ENCODE results near the gene DPEP2.
"Not testable (repeated sequence)": the region's sequence is repeated elsewhere in the genome, so short reads cannot be mapped to it uniquely, and the experiment has no call there.

The DPEP2 gene

DNA sequence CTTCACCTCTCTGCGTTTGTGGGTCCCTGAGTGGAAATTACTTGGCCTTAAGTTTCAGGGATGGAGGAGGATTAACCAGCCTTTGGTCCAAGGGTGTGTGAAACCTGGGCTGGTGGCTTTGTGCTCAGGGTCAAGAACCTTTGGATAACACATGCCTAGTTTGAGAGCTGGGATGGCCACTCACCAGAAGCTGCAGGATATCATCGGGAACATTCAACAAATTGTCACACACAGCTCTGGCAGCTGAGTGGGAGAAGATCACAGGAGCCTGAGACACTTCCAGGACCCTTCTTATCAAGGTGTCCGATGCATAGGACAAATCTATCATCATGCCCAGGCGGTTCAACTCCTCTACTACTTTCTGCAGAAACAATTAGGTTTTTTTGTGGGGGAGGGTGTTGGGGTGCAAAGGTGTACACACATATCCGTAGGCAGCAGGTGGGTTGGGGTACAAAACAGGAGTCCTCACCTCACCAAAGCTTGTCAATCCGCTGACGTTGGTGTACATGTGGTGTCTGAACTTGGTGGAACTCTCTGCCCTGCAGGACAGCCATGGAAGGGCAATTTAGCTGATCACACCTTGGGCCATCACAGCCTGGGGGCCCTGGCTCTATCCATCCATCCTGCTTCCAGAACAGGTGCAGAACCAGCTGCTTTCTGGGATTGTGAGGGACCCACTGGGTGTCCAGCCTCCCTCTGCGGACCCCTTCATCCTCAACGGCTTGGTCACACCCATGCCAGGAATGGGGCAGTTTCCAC lies 21.6 kb downstream of the DPEP2 start:
- in situ Hi-C loops (cut with MboI; ENCODE audit: low sequenced_read_pairs): no loop called here

DNA sequence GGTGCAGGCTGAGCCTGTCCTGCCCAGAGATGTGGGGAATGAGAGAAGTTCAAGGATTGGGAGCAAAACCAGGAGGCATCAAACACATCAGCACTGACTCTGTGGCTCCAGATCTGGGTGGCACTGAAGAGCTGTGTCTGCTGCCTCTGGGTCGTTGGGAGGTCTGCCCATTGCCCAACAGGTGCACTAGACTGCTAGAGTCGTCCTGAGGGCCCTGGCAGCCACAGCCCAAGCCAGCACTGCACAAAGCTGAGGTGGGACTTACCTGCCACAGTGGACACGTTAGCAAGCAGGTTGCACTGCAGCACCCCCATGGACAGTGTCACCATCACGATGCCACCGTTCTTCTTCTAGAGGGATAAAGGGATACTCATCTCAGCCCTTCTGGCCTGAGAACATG lies 22.3 kb downstream of the DPEP2 start:
- in situ Hi-C loops (cut with MboI; ENCODE audit: low sequenced_read_pairs): no loop called here

DNA sequence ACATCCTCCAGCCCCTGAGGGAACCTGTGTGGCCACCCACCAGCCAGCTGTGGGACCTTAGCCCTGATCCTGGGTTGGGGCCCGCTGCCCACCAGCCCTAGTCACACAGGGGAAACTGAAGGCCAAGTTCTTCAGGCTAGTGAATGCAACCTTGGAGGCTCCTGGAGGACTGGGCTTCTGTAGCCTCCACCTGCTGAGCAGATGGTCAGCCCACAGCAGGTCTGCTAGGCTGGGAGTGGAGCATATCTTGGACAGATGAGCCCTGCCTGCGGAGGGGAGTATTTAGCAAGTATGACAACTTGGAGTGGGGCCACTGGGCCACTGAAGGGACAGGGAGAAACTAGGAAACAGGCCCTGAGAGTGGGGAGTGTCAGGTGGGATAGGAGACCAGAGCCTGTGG lies 23.1 kb downstream of the DPEP2 start:
- in situ Hi-C loops (cut with MboI; ENCODE audit: low sequenced_read_pairs): no loop called here

- in situ Hi-C loops (cut with MboI; ENCODE audit: low sequenced_read_pairs): no loop called here
Observed at GRCh38 chr16:67975321-67976105, 23.8 kb downstream of the DPEP2 start.

DNA sequence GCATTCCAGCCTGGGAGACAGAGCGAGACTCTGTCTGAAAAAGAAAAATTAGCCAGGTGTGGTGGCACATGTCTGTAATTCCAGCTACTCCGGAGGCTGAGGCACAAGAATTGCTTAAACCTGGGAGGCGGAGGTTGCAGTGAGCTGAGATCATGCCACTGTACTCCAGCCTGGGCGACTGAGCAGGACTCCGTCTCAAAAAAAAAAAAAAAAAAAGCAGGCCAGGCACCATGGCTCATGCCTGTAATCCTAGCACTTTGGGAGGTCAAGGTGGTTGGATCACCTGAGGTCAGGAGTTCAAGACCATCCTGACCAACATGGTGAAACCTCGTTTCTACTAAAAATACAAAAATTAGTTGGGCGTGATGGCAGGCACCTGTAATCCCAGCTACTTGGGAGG lies 27.0 kb downstream of the DPEP2 start:
- in situ Hi-C loops (cut with MboI; ENCODE audit: low sequenced_read_pairs): not testable (repeated sequence)

DNA sequence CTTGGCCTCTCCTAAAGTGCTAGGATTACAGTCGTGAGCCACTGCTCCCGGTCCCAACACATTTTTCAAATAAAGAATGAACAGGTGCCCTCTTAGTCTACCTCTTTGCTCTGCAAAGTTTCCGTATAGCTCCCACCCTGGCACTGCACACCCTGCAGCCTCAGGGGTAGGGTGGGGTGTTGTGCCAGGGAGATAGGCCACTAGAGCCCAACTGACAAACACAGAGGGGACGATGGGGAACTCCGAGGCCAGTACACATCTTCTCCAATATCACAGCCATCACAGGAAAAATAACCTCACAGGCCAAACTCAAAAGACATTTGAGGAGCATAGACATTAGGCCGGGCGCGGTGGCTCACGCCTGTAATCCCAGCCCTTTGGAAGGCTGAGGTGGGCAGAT lies 28.2 kb downstream of the DPEP2 start:
- in situ Hi-C loops (cut with MboI; ENCODE audit: low sequenced_read_pairs): no loop called here

DNA sequence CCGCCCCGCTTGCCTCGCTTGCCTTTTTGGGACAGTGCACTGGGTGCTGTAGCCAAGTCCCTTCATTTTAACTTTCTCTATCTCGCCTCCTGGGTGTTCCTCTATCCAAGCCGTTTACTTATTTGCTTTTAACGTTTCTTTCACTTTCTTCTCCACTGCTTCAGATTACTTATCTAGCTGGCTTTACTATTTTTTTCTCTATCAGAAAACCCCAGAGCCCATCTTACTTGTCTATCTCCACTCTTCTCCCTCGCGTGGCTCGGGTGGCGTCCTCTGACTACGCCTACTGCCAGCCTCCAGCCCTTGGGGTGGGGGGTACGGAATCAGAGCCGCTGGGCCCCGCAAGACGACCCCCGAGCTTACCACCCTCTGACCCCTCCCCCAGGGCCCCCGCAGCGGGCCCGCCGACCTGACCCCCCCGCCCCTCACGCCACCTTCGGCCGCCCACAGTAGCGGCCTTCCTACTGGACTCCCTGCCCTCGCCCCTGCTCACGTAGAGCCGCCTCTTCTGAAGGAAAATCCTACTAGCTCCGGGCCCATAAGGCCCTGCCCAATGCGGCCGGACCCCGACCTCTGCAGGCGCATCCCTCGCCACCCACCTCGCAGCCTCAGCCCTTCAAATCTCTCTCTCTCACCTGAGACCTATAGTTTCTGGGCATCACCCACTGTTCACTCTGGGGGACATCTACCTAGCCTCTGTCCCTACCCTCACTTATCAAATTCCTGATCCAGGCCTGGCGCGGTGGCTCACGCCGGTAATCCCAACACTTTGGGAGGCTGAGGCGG lies 29.8 kb downstream of the DPEP2 start:
- in situ Hi-C loops (cut with MboI; ENCODE audit: low sequenced_read_pairs): no loop called here

GRCh38 chr16:67968400-67969253 lies 30.7 kb downstream of the DPEP2 start, which contains the start of gene SLC12A4:
SLC12A4 (minus strand) TSS chr16:67968637; CDS start chr16:67968553, 84 bp downstream.
- in situ Hi-C loops (cut with MboI; ENCODE audit: low sequenced_read_pairs): no loop called here

DNA sequence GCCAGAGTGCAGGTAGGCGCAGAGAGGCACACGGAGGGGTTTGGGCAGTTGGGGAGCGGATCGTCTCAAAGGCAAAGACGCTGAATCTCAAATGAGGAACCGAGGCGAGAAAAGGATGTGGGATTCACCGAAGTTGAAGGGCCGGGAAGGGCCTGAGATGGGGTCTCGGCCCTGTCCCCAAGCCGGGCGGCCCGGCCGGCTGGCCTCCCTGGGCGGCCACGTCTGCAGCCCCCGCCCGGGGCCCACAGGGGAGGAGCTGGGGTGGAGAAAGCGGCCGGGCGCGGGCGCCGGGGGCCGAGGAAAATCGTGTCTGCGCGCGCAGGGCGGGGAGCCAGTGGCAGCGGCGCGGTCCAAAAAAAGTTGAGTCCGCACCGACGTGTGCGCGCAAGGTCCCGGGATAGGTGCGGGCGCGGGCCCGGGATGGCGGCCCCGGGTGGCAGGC lies 31.3 kb downstream of the DPEP2 start:
- in situ Hi-C loops (cut with MboI; ENCODE audit: low sequenced_read_pairs): no loop called here

GRCh38 chr16:67967183-67967957 lies 31.9 kb downstream of the DPEP2 start:
- in situ Hi-C loops (cut with MboI; ENCODE audit: low sequenced_read_pairs): no loop called here

DNA sequence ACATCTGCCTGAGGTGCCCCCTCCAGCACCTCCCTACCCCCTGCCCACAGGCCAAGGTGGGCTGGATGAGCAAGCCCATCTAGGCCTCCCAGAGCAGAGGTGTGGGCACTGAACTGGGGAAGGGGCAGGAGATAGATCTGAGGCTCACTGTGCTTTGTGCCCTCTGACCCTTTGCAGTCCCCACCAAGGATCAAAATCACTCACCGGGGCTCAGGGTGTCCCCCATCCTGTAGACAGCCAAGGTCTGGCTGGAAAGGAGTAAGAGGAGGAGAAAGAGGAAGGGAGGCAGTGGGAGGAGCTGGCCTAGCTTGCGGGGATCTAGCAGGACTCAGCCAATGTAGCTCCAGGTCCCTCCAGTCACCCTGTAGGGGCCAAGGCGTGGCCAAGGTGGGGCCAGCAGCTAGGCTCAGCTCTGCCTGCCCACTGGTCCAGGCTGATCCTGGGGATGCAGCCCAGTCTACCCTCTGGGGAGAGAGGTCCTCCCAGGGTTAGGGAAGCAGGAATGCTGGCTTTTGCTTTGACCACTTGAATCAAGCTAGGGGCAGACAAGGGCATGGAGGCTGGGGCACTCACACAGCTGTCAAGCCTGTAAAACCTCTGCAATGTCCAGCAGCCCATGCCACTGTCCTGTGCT lies 32.6 kb downstream of the DPEP2 start:
- in situ Hi-C loops (cut with MboI; ENCODE audit: low sequenced_read_pairs): no loop called here

GRCh38 chr16:67965668-67966548 lies 33.4 kb downstream of the DPEP2 start:
- in situ Hi-C loops (cut with MboI; ENCODE audit: low sequenced_read_pairs): no loop called here

- in situ Hi-C loops (cut with MboI; ENCODE audit: low sequenced_read_pairs): no loop called here
Observed at GRCh38 chr16:67964477-67965131, 34.7 kb downstream of the DPEP2 start.

DNA sequence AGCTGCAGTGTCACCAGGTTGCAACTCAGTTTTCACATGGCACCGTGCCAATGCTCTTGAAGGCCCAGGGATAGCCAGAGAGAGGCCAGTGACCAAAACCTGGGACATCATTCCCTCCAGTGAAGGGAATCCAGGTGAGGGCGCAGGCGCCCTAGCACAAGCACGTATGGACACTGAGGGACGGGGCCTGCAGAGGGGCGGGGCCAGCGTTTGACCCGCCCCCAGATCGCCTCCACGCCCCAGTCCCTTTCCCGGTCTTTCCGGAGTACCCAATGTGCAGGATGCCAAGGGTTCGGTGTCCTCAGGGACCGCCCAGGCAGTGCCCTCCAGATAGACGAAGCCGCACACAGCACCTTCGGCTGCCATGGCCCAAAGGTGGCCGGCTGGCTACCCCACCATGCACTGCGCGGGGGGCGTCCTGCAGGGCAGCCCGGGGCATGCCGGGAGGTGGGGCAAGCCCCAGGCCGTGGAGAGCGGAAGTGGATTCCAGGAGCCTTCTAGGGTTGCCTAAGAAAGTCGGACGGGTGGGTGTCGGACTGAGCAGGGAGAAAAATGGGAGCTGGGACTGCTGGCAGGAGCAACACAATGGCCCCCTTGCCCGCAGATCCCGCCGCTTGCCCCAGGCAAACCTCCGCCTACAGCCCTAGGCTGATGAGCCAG lies 35.5 kb downstream of the DPEP2 start:
- in situ Hi-C loops (cut with MboI; ENCODE audit: low sequenced_read_pairs): no loop called here

GRCh38 chr16:67963292-67963661 lies 36.0 kb downstream of the DPEP2 start:
- in situ Hi-C loops (cut with MboI; ENCODE audit: low sequenced_read_pairs): no loop called here

GRCh38 chr16:67962135-67962534 lies 37.1 kb downstream of the DPEP2 start:
- in situ Hi-C loops (cut with MboI; ENCODE audit: low sequenced_read_pairs): no loop called here

GRCh38 chr16:67961551-67961957 lies 37.7 kb downstream of the DPEP2 start:
- in situ Hi-C loops (cut with MboI; ENCODE audit: low sequenced_read_pairs): no loop called here

Measured in hTERT RPE-1 (cell line).